Hematopoietic multipotent progenitor cell treated with erythropoietin and hydrocortisone succinate and interleukin-3 and kit ligand, for 17 days (in vitro differentiated cells): ENCODE data around the gene GRM3.

ENCODE experiments used
- DNase-seq: peaks from one replicate; pipeline ENCODE4 v3.0.0-alpha.2; 2015; ENCODE audit warnings: low spot score

GRM3 gene

DNA sequence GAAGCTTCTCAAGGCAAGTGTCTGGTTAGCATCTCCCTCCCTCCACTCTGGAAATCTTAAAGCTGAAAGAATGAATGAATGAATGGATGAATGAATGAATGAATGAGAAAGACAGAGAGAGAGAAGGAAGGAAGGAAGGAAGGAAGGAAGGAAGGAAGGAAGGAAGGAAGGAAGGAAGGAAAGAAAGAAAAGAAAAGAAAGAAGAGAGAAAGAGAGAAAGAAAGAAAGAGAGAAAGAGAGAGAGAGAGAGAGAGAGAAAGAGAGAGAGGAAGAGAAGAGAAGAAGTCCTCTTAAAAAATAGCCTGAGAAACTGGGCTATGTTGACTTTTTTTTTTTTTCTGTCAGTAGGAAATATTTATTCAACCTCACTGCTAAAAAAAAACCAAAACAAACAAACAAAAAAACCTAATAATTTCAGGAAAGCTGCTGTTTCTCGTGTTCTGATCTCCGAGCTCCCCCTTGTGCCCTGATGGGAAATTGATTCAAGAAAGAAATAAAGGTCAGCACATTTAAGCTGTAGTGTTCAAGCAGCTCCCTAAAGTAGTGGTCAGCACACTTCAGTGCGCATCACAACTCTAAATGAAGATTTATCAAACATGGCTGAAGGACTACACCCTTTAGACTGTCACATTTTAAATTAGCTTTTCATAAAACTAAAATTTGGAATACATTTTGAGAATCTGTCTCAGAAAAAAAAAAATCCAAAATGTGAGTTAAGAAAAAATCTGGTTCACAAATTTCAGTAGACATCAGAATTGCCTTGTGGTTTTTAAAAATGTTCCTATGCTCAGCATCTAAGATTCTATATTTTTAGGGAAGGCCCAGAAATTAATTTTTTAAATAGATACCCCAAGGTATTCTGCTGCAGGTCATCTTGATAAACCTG lies 261.5 kb downstream of the GRM3 start:
- DNase-seq = no peak

DNA sequence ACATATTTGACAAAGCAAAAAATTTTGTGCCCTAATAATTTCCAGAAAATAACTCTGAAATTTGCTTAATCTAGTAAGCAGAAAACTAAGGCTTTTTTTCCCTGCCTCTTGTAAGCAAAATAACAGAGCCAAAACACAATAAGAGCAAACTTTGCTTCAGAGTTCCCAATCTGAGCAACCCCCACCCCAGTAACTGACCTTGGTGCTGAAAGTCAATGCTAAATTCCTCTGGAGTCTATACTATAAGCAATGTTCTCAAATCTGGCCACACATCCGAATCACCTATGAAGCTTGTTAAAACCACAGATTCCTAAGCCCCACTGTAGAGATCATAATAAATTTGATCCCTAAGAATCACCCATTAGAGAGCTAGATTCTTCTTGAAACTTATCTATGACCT lies 265.2 kb downstream of the GRM3 start:
- DNase-seq = no peak

DNA sequence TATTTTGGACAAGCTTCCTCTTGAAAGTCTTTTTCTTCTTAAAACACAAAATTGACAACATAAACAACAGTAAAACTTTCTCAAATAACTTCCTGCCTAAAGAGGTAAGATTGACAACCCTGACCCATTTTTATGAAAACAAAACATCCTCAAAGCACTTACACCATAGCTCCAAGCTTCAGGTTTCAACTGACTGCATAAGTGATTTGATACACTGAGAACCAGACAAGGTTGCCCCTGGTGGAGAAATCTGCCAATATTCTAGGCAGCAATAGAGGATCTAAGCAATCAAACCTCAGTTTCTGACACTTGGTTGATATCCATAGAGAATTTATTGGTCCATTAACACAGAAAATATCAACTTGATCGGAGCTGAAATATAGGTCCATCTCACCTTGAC lies 267.9 kb downstream of the GRM3 start:
- no peak for DNase-seq

- DNase-seq = no peak
These were observed 270.0 kb downstream of the GRM3 start for GRCh38 chr7:86913709-86914108.
